Testis (tissue), 2 donors: ENCODE measurements around the gene MANBA.

Experiments used
- POLR2A ChIP-seq: fragments of 450-650 bp; IDR thresholded peaks from one replicate; pipeline ENCODE4 v1.6.1; 2017; ENCODE audit warnings: antibody characterized with exemption, mild to moderate bottlenecking, moderate library complexity
- TF ChIP-seq, protein P1 (sequence below), 3 experiments: fragments of 450-650 bp in 2 of 3; fragments of 200-600 bp in 1 of 3; sonication (generic) in 1 of 3; IDR thresholded peaks; one replicate each; pipeline ENCODE4 v1.5.1; 2016 to 2019; ENCODE audit warnings: antibody characterized with exemption in 3 of 3, mild to moderate bottlenecking in 2 of 3, moderate library complexity in 1 of 3

DNA sequence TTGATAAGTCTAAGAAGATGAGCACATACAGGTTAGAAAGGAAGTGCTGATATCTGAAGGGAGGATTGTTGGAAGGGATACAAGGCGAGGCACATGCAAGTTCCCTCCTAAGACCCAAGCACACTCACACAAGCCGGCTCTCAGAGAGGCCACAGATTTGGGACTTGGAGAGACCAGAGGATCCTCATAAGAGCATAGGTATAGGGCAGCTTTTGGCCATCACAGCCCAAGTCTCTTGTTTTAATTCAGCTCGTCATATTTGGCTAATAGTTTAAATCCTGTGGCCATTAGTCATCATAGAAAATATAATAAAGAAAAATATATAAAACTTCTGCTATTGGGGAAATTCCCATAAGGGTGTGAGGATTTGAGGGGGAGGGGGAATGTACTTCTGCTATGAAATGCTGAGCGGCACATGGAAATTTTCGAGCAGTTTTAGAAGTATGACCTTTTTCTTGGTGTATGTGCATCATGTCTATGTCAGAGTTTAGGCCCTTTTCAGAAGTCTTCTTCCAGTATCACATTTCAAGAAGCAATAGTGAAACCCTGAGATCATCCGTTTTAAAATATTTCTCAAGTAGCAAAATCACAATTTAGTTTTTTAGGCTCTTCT, 161.9 kb downstream of the MANBA start:
- TF ChIP-seq, protein P1, sequence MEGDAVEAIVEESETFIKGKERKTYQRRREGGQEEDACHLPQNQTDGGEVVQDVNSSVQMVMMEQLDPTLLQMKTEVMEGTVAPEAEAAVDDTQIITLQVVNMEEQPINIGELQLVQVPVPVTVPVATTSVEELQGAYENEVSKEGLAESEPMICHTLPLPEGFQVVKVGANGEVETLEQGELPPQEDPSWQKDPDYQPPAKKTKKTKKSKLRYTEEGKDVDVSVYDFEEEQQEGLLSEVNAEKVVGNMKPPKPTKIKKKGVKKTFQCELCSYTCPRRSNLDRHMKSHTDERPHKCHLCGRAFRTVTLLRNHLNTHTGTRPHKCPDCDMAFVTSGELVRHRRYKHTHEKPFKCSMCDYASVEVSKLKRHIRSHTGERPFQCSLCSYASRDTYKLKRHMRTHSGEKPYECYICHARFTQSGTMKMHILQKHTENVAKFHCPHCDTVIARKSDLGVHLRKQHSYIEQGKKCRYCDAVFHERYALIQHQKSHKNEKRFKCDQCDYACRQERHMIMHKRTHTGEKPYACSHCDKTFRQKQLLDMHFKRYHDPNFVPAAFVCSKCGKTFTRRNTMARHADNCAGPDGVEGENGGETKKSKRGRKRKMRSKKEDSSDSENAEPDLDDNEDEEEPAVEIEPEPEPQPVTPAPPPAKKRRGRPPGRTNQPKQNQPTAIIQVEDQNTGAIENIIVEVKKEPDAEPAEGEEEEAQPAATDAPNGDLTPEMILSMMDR (IDR thresholded peaks at IDR 0.05) = no peak
- TF ChIP-seq POLR2A = no peak
